ENCODE measurements around the gene SPATA2.

GRCh38 chr20:49856904-49857303 is 58.4 kb downstream of the SPATA2 start:
- TF ChIP-seq E2F5 (CRISPR knock-in tag; conservative IDR thresholded peaks at IDR 0.05) (no peak), ZNF546 (CRISPR knock-in tag; conservative IDR thresholded peaks at IDR 0.05) (no peak), ZNF543 (CRISPR knock-in tag; IDR thresholded peaks at IDR 0.05) (no peak)

Data from HepG2 (cell line).